Left hindlimb (tissue), 1 donor: Measurements from ENCODE around the gene CABLES2.

Experiments used
- DNase-seq: peaks from one replicate; pipeline ENCODE4 v3.0.0-alpha.2; 2018

The CABLES2 gene, protein sequence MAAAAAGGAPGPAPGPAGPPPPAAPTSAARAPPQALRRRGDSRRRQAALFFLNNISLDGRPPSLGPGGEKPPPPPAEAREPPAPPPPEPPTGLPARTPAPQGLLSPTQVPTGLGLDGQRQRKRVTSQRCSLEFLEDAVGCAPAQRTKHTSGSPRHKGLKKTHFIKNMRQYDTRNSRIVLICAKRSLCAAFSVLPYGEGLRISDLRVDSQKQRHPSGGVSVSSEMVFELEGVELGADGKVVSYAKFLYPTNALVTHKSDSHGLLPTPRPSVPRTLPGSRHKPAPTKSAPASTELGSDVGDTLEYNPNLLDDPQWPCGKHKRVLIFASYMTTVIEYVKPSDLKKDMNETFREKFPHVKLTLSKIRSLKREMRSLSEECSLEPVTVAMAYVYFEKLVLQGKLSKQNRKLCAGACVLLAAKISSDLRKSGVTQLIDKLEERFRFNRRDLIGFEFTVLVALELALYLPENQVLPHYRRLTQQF

DNA sequence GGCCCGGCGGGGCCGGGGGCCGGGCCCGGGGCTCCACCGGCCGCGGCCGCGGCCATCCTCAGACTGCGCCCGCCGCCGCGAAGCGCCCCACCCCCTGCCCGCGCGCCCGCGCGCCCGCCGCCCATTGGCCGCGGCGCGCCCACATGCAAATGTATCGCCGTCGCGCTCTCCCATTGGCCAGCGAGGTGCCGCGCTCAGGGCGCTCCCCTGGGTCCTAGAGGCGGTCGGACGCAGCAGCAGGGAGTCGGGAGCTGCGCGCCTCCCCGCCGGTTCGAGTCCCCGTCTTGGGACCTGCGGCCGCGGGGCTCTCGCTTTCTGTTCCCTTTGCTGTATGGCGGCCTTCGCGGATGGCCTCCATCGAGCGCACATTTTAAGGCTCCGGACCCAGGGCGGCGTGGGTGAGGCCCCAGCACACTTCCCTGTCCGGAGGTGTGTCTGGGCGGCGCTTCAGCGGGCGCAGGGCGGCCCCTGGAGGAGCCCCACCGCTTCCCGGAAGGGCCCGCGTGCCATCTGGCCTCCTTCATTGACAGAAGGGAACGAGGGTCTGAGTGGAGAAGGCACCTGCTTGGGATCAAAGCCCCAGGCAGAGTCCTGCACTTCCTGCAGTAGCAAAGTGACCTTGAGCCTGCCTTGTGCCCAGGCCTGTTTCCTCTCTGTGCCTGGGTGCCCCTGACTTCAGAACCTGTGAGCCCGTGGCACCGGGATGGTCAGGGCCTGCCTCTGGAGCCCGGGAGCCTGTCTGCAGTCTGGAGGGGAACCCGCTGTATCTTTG, at the start of gene CABLES2:
TSS of gene CABLES2 (minus strand) at position 65 of the 772 bp plus-strand sequence. CDS start at position 56, 9 bp downstream.
- peak; percentile 95 for DNase-seq

GRCh38 chr20:62455929-62456328, 48.8 kb upstream of the CABLES2 start:
- no peak for DNase-seq

DNA sequence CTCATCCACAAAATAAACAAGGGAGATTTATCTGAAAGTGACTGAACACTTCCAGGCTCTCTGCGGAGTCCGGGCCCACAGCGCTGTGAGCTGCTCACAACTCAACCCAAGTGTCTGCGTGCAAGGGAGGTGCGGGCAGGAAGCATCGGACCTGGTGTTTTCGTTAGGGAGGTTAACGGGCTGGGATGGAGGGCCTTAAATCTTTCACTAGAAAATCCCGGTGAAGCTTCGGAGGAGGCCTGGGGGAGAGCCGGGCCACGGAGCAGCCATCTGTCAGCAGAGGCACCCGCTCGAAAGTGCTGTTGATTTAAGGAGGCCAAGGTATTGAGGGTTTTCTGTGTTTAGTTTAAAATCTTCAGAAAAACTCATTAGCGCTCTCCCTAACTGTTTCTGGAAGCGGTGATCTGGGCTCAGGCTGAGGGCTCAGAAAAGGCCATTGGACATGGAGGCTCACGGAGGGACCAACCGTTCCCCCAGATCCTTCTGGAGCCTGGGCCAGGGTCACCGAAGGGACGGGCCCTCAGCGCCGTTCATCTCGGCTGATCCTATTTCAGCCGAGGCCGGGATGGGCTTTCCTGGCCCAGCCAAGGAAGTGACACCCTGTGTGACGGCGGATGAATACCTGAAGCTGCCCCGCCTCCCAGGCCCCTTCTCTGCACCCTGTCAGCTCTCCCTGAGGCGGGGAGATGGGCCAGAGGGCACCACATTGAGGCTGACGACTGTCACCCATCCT, 48.0 kb upstream of the CABLES2 start:
- no peak for DNase-seq

- no peak for DNase-seq
These were observed 46.2 kb upstream of the CABLES2 start for GRCh38 chr20:62453186-62453808.

DNA sequence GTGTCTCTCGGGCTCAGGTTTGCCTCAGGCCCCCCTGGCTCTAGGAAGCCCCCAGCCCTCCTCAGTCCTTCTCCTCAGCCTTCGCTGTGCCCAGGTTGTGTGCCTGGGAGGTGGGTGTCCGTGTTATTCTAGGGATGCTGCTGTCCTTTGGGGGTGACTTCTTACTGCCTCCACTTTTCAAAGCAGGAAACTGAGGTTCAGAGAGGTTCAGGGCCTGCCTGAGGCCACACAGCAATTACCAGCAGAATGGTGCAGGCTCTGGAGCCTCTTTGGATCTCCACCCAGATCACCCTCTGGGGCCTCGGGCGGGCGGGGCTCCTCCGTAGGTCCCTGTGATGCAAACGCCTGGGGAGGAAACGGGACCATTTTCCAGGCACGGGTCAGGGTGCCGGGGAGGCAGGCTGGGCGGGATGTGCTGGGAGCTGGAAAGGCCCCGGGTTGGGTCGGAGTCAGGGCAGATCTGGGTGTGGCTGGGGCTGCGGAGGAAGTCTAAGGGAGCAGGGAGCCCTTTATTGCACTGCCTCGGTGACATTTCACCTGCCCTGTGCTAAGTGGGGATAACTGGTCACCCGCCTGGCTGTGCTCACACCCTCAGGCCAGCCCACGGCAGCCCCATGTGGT, 45.5 kb upstream of the CABLES2 start:
- DNase-seq = no peak

GRCh38 chr20:62451970-62452369, 44.9 kb upstream of the CABLES2 start:
- no peak for DNase-seq

GRCh38 chr20:62451156-62451767, 44.2 kb upstream of the CABLES2 start:
- DNase-seq = no peak

DNA sequence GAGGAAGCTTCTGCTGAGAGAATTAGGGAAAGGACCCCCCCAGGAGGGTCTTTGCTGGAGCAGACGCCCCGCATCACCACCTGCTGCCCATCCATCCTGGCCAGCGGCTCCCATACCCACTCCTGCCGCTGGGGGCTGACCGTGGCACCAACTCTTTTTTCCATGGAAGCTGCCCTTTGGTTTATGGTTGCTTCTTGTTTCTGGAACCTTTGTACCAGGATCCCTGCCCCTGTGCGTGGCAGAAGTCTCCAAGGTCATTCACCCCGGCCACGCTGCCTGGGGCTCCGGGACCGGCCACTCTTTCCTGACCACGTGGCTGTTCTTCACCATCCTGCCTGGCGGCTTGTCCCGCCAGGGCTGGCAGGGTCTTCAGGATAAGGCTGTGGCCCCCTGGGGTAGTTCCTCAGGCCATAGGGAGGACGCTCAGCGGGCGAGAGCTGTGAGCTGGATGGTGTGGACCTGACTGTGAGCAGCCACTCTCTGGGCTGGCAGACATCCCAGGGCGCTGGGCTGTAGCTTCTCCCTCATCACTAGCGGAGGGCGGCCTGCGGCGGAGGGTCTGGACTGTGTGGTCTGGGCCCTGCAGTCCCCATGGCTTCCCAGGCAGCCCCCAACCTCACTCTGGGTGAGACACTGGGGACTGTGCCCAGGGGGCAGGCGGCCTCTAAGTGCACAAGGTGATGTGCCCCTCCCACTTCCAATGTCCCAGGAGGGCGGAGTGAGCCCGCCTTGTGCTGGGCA, 43.0 kb upstream of the CABLES2 start:
- DNase-seq = no peak

DNA sequence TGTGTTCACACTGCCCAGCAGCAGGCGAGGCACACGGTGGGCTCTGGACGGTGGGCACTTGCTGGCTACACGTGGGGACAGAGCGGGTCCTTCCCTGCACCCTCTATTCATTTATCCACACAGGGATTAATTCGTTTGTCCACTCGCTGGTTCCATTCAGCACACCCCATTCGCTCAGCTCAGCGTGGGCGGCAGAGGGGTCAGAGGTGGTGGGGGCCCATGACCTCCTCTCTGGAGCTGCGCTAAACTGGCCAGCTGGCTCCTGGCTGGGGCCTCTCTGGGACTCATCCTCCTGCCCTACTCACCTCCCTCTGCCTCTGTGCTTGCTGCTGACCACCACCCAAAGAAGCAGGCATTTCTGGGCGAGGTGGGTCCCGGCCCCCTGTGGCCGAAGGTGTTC, 41.7 kb upstream of the CABLES2 start:
- no peak for DNase-seq

GRCh38 chr20:62448038-62448437, 41.0 kb upstream of the CABLES2 start:
- no peak for DNase-seq

GRCh38 chr20:62446888-62447869, 40.1 kb upstream of the CABLES2 start:
- DNase-seq = no peak

- DNase-seq = no peak
These were observed 39.4 kb upstream of the CABLES2 start for GRCh38 chr20:62446481-62446880.

GRCh38 chr20:62445553-62446340, 38.7 kb upstream of the CABLES2 start:
- no peak for DNase-seq

GRCh38 chr20:62444286-62444685, 37.2 kb upstream of the CABLES2 start:
- no peak for DNase-seq

DNA sequence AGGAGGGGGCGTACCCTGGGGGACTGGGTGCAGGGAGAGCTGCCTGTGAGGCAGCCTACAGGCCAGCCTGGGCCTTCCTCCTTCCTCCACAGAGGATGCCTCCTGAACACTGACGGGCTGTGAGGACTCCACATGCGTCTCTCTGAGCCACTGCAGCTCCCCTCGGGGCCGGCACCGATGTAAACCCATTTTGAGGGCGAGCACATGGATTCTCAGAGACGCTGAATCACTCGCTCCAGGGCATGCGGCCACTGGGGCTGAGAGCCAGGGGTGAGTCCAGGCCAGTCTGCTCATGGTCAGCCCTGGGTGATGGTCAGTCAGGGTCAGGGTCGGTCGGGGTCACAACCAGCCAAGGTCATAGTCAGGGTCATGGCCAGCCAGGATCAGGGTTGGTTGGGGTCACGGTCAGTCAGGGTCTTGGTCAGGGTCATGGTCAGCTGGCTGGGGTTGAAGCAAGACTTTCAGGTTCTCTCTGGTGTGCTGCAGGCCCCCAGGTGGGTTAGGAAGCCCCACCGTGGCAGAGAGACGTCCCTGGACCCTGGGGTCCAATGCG, 35.0 kb upstream of the CABLES2 start:
- no peak for DNase-seq

DNA sequence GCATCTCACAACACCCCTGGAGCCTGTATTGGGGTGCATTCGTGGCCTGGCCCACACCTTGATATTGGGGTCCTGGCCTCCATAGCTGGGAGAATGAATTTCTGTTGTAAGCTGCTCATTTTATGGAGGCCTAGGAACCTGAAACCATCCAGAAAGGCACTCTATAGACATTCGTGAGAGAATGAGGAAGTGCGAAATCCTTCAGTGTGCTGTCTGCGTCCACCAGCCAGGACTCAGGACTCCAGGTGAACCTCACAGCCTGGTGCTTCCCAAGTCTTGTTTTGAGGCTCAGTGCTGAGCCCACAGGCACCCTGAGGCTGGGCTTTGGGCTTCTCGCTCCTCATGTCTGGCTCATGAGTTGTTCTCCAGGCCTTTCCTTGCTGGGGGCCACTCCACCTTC, 32.1 kb upstream of the CABLES2 start:
- DNase-seq = no peak

DNA sequence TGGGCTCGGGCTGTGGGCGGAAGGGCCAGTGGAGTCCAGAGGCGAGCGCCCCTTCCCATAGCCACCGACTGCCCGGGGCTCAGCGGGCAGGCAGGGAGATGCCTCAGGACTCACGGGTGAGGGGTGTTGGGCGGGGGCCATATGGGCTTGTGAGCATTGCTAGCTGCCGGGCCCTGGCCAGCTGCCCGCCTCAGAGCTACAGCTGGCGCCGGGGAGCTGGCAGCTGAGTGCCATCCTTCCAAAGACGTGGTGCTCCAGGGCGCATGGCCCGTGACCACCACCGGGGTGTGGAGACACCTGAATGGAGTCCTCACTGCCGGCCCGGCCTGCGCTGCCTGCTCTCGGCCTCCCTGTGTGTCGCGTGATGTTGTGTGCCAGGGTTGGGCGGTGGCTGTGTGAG, 30.8 kb upstream of the CABLES2 start:
- no peak for DNase-seq

GRCh38 chr20:62437496-62437895, 30.4 kb upstream of the CABLES2 start:
- no peak for DNase-seq

DNA sequence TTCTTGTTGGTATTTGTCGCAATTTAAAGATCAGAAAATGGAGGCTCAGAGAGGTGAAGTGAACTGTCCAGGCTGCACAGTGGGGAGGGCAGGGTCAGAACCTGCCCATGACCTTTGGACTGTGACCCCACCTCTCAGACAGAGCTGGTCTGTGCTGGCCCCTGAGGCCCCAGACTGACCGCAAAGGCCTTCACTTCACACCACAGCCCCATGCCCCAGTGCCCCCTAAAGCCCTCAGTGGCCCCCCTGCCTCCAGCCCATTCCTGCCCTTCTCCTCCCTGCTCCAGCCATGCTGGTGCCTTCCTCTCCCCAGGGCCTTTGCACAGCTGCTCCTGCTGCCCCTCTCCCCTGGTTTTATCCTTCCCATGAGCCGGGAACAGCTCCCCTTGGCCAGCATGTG, 29.6 kb upstream of the CABLES2 start:
- DNase-seq = no peak
